NB4 (cell line): ENCODE data around the gene CFAP221.

Experiments used
- DNase-seq: peaks from one replicate; pipeline ENCODE4 v3.0.0; 2010; ENCODE audit warnings: low read depth
- H3K4me3 ChIP-seq: one replicate; pipeline ENCODE4 v1.5.1; 2011; ENCODE audit warnings: mild to moderate bottlenecking, low read depth, low read length, moderate library complexity
- MAX ChIP-seq: IDR thresholded peaks from 2 replicates; pipeline ENCODE4 v1.6.1; 2011; ENCODE audit warnings: low read depth, low read length
- MYC ChIP-seq: IDR thresholded peaks from 2 replicates; pipeline ENCODE4 v1.6.1; 2011; ENCODE audit warnings: low read depth, low read length
- POLR2A ChIP-seq: IDR thresholded peaks from 2 replicates; pipeline ENCODE4 v1.6.1; 2011; ENCODE audit warnings: mild to moderate bottlenecking; ENCODE audit not compliant: insufficient read length; ENCODE audit errors: extremely low read depth
- TF ChIP-seq, protein P1 (sequence below): IDR thresholded peaks from one replicate; pipeline ENCODE4 v1.5.1; 2012; ENCODE audit warnings: low read depth, low read length

The CFAP221 gene

DNA sequence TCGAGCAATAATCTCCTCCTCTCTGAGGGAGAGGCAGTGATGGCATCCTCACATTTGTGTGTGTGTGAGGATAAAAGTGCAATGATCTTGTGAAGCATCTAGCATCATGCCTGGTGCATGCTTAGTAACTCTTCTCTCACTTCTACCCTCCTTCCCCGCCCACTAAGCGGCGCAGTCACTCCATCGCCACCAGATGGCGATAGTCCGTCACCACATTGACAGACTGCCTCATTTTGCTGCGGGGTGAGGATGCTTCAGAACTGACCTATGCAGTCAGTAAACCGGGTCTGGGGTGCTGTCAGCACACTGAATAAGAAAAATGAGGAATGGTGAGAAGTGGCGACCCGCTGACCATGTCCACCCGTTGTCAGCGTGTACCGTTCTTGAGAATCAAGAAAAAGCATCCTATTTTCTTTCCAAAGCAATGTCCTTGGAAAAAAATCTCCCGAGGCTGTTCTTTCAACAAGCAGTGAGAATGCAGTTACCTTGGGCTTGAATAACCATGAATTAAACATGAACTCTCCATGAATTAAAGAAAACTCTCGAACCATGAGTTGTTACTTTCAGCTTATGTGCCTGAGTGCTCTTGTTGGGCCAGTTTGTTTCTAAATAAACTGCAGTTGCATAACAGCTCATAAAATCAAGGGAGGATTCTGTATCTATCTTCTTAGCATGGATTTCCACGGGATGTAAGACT, 97.5 kb downstream of the CFAP221 start:
- DNase-seq, result peak; percentile 80
- TF ChIP-seq MAX, result 0 out of 2 replicates have a peak, but pooled peaks have one; percentile 20
- TF ChIP-seq MYC, result no peak; the same call in 1 of the 2 replicates
- TF ChIP-seq, protein P1, sequence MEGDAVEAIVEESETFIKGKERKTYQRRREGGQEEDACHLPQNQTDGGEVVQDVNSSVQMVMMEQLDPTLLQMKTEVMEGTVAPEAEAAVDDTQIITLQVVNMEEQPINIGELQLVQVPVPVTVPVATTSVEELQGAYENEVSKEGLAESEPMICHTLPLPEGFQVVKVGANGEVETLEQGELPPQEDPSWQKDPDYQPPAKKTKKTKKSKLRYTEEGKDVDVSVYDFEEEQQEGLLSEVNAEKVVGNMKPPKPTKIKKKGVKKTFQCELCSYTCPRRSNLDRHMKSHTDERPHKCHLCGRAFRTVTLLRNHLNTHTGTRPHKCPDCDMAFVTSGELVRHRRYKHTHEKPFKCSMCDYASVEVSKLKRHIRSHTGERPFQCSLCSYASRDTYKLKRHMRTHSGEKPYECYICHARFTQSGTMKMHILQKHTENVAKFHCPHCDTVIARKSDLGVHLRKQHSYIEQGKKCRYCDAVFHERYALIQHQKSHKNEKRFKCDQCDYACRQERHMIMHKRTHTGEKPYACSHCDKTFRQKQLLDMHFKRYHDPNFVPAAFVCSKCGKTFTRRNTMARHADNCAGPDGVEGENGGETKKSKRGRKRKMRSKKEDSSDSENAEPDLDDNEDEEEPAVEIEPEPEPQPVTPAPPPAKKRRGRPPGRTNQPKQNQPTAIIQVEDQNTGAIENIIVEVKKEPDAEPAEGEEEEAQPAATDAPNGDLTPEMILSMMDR, result peak; percentile 99
- no peak for TF ChIP-seq POLR2A
- no peak overlapping the region for H3K4me3 ChIP-seq

GRCh38 chr2:119644186-119644585, 99.9 kb downstream of the CFAP221 start:
- H3K4me3 ChIP-seq, result no peak overlapping the region
- no peak for DNase-seq
- TF ChIP-seq, protein P1, result no peak
- TF ChIP-seq MAX (no peak), MYC (no peak), POLR2A (no peak)

DNA sequence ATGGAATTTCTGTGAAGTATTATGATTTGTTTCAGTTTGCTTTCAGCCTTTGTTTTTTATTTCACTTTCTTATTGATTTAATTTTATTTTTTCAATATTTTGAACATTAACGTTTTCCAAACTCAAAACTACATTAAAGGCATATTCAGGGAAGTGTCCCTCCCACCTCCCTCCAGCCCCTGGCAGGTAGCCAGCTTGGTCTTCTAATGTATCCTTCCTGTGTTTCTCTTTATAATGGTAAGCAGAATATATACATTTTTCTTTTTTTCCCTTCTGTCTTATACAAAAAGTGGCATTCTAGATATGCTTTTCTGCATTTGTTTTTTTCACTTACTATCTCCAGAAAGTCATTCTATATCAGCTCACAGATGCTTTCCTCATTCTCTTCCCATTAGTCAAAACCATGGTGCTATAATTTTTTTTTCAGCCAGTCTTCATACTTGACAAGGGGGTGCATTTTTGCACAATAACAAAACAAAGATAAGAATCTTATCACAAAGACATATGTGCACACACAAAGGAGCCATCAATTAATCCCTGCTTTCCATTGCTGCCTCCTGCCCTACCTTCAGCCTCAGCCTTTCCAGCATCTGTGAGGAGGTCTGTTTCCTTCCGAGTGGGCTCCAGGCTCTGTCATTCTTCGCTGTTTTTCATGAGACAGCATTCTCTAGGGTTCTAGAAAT, 101.1 kb downstream of the CFAP221 start:
- no peak for TF ChIP-seq POLR2A
- no peak for TF ChIP-seq MYC
- TF ChIP-seq, protein P1, result no peak
- TF ChIP-seq MAX, result no peak
- DNase-seq, result no peak
- H3K4me3 ChIP-seq, result no peak overlapping the region

DNA sequence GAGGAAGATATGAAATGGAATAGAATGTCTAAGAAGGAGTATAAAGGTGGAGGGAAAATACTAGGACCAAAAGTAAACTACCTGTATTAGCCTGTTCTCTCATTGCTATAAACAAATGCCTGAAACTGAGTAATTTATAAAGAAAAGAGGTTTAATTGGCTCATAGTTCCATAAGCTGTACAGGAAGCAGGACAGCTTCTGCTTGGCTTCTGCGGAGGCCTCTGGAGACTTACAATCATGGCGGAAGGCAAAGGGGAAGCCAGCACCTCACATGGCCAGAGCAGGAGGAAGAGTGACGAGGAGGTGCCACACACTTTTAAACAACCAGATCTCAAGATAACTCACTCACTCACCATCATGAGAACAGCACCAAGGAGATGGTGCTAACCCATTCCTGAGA, 101.9 kb downstream of the CFAP221 start:
- no peak overlapping the region for H3K4me3 ChIP-seq
- TF ChIP-seq MAX, result no peak
- TF ChIP-seq POLR2A, result no peak
- no peak for TF ChIP-seq MYC
- TF ChIP-seq, protein P1, result no peak
- no peak for DNase-seq

GRCh38 chr2:119647440-119648169, 103.4 kb downstream of the CFAP221 start:
- TF ChIP-seq MYC (peak; percentile 30; the same call in 1 of the 2 replicates), POLR2A (no peak), MAX (peak; percentile 58; the same call in 1 of the 2 replicates)
- TF ChIP-seq, protein P1, result no peak
- H3K4me3 ChIP-seq, result no peak overlapping the region
- peak; percentile 56 for DNase-seq
